ENCODE data around the gene MRPL46. TPM values are rescaled to one million over a fixed set of nuclear protein-coding genes. Genes with fewer than 3 reads are reported as not detected.

MRPL46 gene
- total and polyA plus RNA-seq, 2 donors (not counting 3 experiments of a cell fraction or from before 2014, with no cell fraction given): 24.5 to 30.9 TPM

- ChIA-PET POLR2A (no interaction called here), CTCF (interaction anchor here (1.1 to 1.9 kb wide), 3 partner anchors 7 to 173 kb away, joined by 3 to 4 read pairs (median 3); no protein-coding TSS in a partner anchor)
- DNase-seq (ENCODE audit: low read depth, low spot score) (no peak), FAIRE-seq (no peak)
- no peak overlapping the region for H3K4me3 ChIP-seq (replicated peaks in 1 of 3; ENCODE audit: insufficient read depth in 1 of 3, low read depth in 1 of 3, low read length in 3 of 3)
- TF ChIP-seq EZH2 (IDR thresholded peaks at IDR 0.05; ENCODE audit: borderline replicate concordance, low read depth, low read length, severe bottlenecking) (no peak), FOS (IDR thresholded peaks at IDR 0.05; ENCODE audit: borderline replicate concordance, insufficient read depth, low read length) (no peak), MAX (IDR thresholded peaks at IDR 0.05; ENCODE audit: insufficient read depth, insufficient read length) (no peak), CTCF (IDR thresholded peaks at IDR 0.05; ENCODE audit: extremely low read depth in 1 of 2, insufficient read depth in 1 of 2, low read depth in 1 of 2, low read length in 2 of 2) (no peak), POLR2AphosphoS5 (IDR thresholded peaks at IDR 0.05; ENCODE audit: insufficient read depth, low read depth, low read length) (no peak), JUN (IDR thresholded peaks at IDR 0.05; ENCODE audit: borderline replicate concordance, insufficient read depth, insufficient read length, low read depth) (no peak), POLR2A (IDR thresholded peaks at IDR 0.05; ENCODE audit: low read depth, low read length) (no peak), MYC (IDR thresholded peaks at IDR 0.05; ENCODE audit: low read depth, low read length) (no peak), GATA2 (IDR thresholded peaks at IDR 0.05; ENCODE audit: insufficient read depth, insufficient read length, low read depth, low read length) (no peak)
- H3K9me3 ChIP-seq (replicated peaks; ENCODE audit: control insufficient read depth, insufficient read depth, low read length): no peaks in the 10 kb centered on the region
- no peaks in the 10 kb centered on the region for H3K4me1 ChIP-seq (ENCODE audit: control insufficient read depth, extremely low read depth, insufficient read depth, low read length)
- H4K20me1 ChIP-seq (replicated peaks; ENCODE audit: control insufficient read depth, extremely low read depth, insufficient read depth, low read length): no peaks in the 10 kb centered on the region
- H2AFZ ChIP-seq (ENCODE audit: low read depth, low read length): no peak overlapping the region
- no peaks in the 10 kb centered on the region for H3K79me2 ChIP-seq (ENCODE audit: control insufficient read depth, insufficient read depth, low read length)
- H3K4me2 ChIP-seq (ENCODE audit: insufficient read depth, low read length): no peak overlapping the region
- H3K9ac ChIP-seq (replicated peaks; ENCODE audit: extremely low read depth, insufficient read depth, low read length): no peak overlapping the region
- no peak overlapping the region for H3K27ac ChIP-seq (ENCODE audit: insufficient read depth, low read depth, low read length)
- H3K27me3 ChIP-seq (ENCODE audit: control insufficient read depth in 2 of 2, insufficient read depth in 2 of 2, low read length in 2 of 2): peaks cover 2 to 7% of the 10 kb centered on the region in 2 experiments
- H3K36me3 ChIP-seq (ENCODE audit: control insufficient read depth in 2 of 2, extremely low read depth in 1 of 2, insufficient read depth in 2 of 2, low read length in 2 of 2): no peaks in the 10 kb centered on the region
- dilution Hi-C loops (cut with MboI; ENCODE audit: extremely low pct_ligation_motif_present, low sequenced_read_pairs): no loop called here
- no peaks in the 10 kb centered on the region for H3K9me1 ChIP-seq (replicated peaks; ENCODE audit: control insufficient read depth, extremely low read depth, insufficient read depth, low read length)
- intact Hi-C loops (cut with micrococcal nuclease): no loop called here
- BruUV-seq (replicated peaks): no TSS peak
Measured at GRCh38 chr15:88447741-88448140, 19.4 kb downstream of the MRPL46 start.

All from endothelial cell of umbilical vein (primary cell).